HEK293 (cell line): Measurements from ENCODE around the gene ZNF234.

Experiments used
- KLF10 ChIP-seq: fragments of 450-650 bp; IDR thresholded peaks from 2 replicates; pipeline ENCODE4 v1.5.1; 2018; ENCODE audit warnings: missing biosample characterization, mild to moderate bottlenecking, missing genetic modification characterization
- PRDM1 ChIP-seq: fragments of 450-650 bp; formaldehyde crosslinking; IDR thresholded peaks from 2 replicates; pipeline ENCODE4; 2016; ENCODE audit warnings: missing biosample characterization, missing genetic modification characterization
- ZFHX2 ChIP-seq: fragments of 450-650 bp; formaldehyde crosslinking; conservative IDR thresholded peaks from 2 replicates; pipeline ENCODE4 v1.5.1; 2016; ENCODE audit warnings: missing biosample characterization, missing genetic modification characterization
- ZFP3 ChIP-seq: fragments of 450-650 bp; formaldehyde crosslinking; IDR thresholded peaks from 2 replicates; pipeline ENCODE4 v1.5.1; 2016; ENCODE audit warnings: low read depth, missing biosample characterization, missing genetic modification characterization
- ZNF114 ChIP-seq: fragments of 450-650 bp; formaldehyde crosslinking; IDR thresholded peaks from 2 replicates; pipeline ENCODE4 v1.5.0; 2017; ENCODE audit warnings: missing biosample characterization, missing genetic modification characterization
- ZNF19 ChIP-seq: fragments of 450-650 bp; formaldehyde crosslinking; IDR thresholded peaks from 2 replicates; pipeline ENCODE4; 2016; ENCODE audit warnings: missing biosample characterization, missing genetic modification characterization, low read depth
- ZNF404 ChIP-seq: fragments of 450-650 bp; formaldehyde crosslinking; IDR thresholded peaks from 2 replicates; pipeline ENCODE4 v1.5.1; 2017; ENCODE audit warnings: missing biosample characterization, missing genetic modification characterization
- ZNF544 ChIP-seq: fragments of 450-650 bp; formaldehyde crosslinking; IDR thresholded peaks from 2 replicates; pipeline ENCODE4 v1.5.0; 2017; ENCODE audit warnings: missing biosample characterization, missing genetic modification characterization
- ZNF560 ChIP-seq: fragments of 450-650 bp; formaldehyde crosslinking; IDR thresholded peaks from 2 replicates; pipeline ENCODE4 v1.5.1; 2017; ENCODE audit warnings: missing biosample characterization, missing genetic modification characterization, borderline replicate concordance
- ZNF561 ChIP-seq: fragments of 450-650 bp; IDR thresholded peaks from 2 replicates; pipeline ENCODE4 v1.5.1; 2018; ENCODE audit warnings: missing biosample characterization, missing genetic modification characterization, borderline replicate concordance
- ZNF621 ChIP-seq: fragments of 450-650 bp; formaldehyde crosslinking; IDR thresholded peaks from 2 replicates; pipeline ENCODE4 v1.5.1; 2017; ENCODE audit warnings: missing biosample characterization, missing genetic modification characterization
- ZNF670 ChIP-seq: fragments of 450-650 bp; formaldehyde crosslinking; IDR thresholded peaks from 2 replicates; pipeline ENCODE4 v1.5.1; 2016; ENCODE audit warnings: missing biosample characterization, missing genetic modification characterization, low read depth
- ZNF776 ChIP-seq: fragments of 450-650 bp; formaldehyde crosslinking; IDR thresholded peaks from 2 replicates; pipeline ENCODE4 v1.5.0; 2017; ENCODE audit warnings: missing biosample characterization, missing genetic modification characterization, borderline replicate concordance
- ZNF791 ChIP-seq: fragments of 450-650 bp; formaldehyde crosslinking; IDR thresholded peaks from 2 replicates; pipeline ENCODE4 v1.5.1; 2016; ENCODE audit warnings: missing biosample characterization, missing genetic modification characterization
- ZNF837 ChIP-seq: fragments of 450-650 bp; formaldehyde crosslinking; IDR thresholded peaks from 2 replicates; pipeline ENCODE4 v1.5.1; 2016; ENCODE audit warnings: missing biosample characterization, missing genetic modification characterization
- TF ChIP-seq, protein P1 (sequence below): fragments of 450-650 bp; formaldehyde crosslinking; IDR thresholded peaks from 2 replicates; pipeline ENCODE4 v1.5.1; 2016; ENCODE audit warnings: missing biosample characterization, missing genetic modification characterization
- TF ChIP-seq, protein P2 (sequence below): fragments of 450-650 bp; formaldehyde crosslinking; IDR thresholded peaks from 2 replicates; pipeline ENCODE4 v1.5.1; 2016; ENCODE audit warnings: missing biosample characterization, missing genetic modification characterization
- TF ChIP-seq, protein P3 (sequence below): fragments of 450-650 bp; formaldehyde crosslinking; conservative IDR thresholded peaks from 2 replicates; pipeline ENCODE4 v1.5.1; 2016; ENCODE audit warnings: low read depth, missing biosample characterization, missing genetic modification characterization
- TF ChIP-seq, protein P4 (sequence below): fragments of 450-650 bp; formaldehyde crosslinking; IDR thresholded peaks from 2 replicates; pipeline ENCODE4 v1.5.0; 2017; ENCODE audit warnings: missing biosample characterization, missing genetic modification characterization, borderline replicate concordance

The ZNF234 gene

DNA sequence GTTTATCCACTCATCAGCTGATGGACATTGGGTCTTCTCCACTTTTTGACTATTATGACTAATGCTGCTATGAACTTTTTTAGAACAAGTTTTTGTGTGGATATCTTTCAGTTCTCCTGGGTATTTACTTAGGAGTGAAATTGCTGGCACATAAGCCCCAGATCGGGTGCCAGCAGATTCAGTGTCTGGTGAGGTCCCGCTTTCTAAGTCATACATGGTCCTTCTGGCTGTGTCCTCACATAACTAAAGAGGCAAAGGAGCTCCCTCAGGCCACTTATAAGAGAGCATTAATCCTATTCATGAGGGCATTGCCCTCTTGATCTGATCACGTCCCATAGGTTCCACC lies 22.9 kb downstream of the ZNF234 start (continued):
- TF ChIP-seq ZNF791 (tag by site-specific recombination) (0 out of 2 replicates have a peak, but pooled peaks have one; percentile 8), ZNF19 (tag by site-specific recombination) (0 out of 2 replicates have a peak, but pooled peaks have one; percentile 5), ZNF670 (no peak; the same call in 1 of the 2 replicates), ZNF776 (no peak), ZNF404 (tag by site-specific recombination) (no peak), KLF10 (0 out of 2 replicates have a peak, but pooled peaks have one; percentile 45), ZNF560 (tag by site-specific recombination) (no peak), ZNF544 (tag by site-specific recombination) (no peak), ZFHX2 (no peak), PRDM1 (tag by site-specific recombination) (no peak), ZNF561 (peak; percentile 69; the same call in 1 of the 2 replicates), ZNF114 (0 out of 2 replicates have a peak, but pooled peaks have one; percentile 22), ZNF837 (tag by site-specific recombination) (no peak), ZNF621 (tag by site-specific recombination) (no peak), ZFP3 (no peak)
- TF ChIP-seq, protein P1, sequence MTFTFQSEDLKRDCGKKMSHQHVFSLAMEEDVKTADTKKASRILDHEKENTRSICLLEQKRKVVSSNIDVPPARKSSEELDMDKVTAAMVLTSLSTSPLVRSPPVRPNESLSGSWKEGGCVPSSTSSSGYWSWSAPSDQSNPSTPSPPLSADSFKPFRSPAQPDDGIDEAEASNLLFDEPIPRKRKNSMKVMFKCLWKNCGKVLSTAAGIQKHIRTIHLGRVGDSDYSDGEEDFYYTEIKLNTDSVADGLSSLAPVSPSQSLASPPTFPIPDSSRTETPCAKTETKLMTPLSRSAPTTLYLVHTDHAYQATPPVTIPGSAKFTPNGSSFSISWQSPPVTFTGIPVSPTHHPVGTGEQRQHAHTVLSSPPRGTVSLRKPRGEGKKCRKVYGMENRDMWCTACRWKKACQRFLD (tag by site-specific recombination), result no peak
- TF ChIP-seq, protein P2, sequence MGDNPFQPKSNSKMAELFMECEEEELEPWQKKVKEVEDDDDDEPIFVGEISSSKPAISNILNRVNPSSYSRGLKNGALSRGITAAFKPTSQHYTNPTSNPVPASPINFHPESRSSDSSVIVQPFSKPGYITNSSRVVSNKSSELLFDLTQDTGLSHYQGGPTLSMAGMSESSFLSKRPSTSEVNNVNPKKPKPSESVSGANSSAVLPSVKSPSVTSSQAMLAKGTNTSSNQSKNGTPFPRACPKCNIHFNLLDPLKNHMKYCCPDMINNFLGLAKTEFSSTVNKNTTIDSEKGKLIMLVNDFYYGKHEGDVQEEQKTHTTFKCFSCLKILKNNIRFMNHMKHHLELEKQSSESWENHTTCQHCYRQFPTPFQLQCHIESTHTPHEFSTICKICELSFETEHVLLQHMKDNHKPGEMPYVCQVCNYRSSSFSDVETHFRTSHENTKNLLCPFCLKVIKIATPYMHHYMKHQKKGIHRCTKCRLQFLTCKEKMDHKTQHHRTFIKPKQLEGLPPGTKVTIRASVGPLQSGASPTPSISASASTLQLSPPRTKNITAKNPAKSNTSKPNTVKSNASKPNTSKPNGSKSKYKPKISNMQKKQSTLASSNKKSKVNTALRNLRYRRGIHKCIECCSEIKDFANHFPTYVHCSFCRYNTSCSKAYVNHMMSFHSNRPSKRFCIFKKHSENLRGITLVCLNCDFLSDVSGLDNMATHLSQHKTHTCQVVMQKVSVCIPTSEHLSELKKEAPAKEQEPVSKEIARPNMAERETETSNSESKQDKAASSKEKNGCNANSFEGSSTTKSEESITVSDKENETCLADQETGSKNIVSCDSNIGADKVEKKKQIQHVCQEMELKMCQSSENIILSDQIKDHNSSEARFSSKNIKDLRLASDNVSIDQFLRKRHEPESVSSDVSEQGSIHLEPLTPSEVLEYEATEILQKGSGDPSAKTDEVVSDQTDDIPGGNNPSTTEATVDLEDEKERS (tag by site-specific recombination), result no peak
- TF ChIP-seq, protein P3, sequence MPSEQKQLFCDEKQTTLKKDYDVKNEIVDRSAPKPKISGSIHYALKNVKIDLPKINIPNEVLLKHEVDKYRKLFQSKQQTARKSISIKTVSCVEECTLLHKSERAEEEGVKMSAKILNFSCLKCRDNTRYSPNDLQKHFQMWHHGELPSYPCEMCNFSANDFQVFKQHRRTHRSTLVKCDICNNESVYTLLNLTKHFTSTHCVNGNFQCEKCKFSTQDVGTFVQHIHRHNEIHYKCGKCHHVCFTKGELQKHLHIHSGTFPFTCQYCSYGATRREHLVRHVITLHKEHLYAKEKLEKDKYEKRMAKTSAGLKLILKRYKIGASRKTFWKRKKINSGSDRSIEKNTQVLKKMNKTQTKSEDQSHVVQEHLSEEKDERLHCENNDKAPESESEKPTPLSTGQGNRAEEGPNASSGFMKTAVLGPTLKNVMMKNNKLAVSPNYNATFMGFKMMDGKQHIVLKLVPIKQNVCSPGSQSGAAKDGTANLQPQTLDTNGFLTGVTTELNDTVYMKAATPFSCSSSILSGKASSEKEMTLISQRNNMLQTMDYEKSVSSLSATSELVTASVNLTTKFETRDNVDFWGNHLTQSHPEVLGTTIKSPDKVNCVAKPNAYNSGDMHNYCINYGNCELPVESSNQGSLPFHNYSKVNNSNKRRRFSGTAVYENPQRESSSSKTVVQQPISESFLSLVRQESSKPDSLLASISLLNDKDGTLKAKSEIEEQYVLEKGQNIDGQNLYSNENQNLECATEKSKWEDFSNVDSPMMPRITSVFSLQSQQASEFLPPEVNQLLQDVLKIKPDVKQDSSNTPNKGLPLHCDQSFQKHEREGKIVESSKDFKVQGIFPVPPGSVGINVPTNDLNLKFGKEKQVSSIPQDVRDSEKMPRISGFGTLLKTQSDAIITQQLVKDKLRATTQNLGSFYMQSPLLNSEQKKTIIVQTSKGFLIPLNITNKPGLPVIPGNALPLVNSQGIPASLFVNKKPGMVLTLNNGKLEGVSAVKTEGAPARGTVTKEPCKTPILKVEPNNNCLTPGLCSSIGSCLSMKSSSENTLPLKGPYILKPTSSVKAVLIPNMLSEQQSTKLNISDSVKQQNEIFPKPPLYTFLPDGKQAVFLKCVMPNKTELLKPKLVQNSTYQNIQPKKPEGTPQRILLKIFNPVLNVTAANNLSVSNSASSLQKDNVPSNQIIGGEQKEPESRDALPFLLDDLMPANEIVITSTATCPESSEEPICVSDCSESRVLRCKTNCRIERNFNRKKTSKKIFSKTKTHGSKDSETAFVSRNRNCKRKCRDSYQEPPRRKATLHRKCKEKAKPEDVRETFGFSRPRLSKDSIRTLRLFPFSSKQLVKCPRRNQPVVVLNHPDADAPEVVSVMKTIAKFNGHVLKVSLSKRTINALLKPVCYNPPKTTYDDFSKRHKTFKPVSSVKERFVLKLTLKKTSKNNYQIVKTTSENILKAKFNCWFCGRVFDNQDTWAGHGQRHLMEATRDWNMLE (tag by site-specific recombination), result no peak
- TF ChIP-seq, protein P4, sequence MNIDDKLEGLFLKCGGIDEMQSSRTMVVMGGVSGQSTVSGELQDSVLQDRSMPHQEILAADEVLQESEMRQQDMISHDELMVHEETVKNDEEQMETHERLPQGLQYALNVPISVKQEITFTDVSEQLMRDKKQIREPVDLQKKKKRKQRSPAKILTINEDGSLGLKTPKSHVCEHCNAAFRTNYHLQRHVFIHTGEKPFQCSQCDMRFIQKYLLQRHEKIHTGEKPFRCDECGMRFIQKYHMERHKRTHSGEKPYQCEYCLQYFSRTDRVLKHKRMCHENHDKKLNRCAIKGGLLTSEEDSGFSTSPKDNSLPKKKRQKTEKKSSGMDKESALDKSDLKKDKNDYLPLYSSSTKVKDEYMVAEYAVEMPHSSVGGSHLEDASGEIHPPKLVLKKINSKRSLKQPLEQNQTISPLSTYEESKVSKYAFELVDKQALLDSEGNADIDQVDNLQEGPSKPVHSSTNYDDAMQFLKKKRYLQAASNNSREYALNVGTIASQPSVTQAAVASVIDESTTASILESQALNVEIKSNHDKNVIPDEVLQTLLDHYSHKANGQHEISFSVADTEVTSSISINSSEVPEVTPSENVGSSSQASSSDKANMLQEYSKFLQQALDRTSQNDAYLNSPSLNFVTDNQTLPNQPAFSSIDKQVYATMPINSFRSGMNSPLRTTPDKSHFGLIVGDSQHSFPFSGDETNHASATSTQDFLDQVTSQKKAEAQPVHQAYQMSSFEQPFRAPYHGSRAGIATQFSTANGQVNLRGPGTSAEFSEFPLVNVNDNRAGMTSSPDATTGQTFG (tag by site-specific recombination), result no peak
